Dedifferentiated amniotic fluid mesenchymal stem cell (primary cell): ENCODE data around the gene FHAD1.

Experiments used
- DNase-seq: peaks from one replicate; pipeline ENCODE4 v3.0.0-alpha.2; 2016; ENCODE audit errors: extremely low spot score

The FHAD1 gene

DNA sequence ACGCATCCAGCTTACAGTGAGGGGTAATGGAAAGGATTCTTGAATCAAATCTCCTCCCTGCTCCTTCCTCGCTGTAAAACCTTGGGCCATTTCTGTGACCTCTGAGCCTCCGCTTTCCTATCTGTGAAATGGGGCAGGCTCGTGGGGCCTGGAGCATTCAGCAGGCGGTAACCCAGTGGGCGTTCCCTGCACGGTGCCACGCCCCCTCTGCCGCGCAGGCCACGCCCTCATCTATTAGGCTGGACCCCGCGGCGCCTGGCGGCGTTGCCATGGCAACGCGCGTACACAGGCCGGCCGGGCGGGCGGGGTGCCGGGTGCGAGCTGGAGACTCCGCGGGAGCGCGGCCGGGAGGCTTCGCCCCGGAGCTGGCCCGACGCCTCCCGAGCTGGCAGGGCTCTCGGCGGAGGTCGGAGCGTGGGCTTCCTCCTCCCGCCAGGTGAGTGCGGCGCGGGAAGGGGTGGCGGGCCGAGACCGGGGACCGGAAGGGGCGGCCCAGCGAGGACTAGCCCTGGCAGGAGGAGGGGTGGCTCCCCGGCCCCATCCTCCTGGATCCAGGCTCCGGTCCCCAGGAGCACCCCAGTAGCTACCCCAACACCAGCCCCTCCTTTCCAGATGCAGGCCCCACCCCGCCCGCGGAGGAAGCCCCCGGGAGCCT is at the start of gene FHAD1:
Gene FHAD1, plus strand, starts transcription at position 264 of the 655 bp plus-strand sequence. CDS start 4,562 bp downstream, outside the sequence.
- DNase-seq: no peak

DNA sequence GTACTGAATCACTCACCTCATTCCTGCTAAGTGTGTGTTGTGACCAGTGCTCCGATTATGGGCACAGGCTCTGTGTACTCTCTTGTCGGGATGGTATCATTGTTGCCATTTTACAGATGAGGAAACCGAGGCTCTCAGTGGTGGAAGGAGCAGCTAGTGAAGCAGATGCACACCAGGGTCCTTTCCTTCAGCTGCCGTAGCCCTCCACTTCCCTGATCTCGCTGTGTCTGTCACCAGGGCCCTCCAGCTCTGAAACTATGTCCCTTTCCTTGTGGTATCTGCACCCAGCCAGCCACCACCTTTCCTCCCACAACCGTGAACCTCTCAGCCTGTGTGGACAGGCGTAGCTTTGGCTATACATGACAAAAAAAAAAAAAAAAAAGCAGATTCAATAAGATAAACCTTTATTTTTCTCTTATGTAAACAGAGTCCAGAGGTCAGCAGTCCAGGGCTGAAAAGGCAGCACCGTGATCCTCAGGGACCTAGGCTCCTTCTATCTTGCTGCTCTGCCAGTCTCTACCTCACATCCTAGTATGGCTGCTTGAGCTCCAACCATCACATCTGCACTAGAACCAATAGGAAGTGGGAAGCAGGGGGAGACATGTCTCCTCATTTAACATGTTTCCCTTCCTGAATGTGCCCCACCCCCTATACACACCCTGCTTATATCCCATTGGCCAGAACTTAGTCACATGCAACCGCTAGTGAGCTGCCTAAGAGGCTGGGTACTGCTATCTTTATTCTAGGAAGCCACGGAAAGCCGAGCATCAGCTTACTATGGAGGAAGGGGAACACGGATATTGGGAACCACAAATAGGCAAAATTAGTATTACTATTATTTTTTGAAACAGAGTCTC is 49.2 kb upstream of the FHAD1 start:
- no peak for DNase-seq

DNA sequence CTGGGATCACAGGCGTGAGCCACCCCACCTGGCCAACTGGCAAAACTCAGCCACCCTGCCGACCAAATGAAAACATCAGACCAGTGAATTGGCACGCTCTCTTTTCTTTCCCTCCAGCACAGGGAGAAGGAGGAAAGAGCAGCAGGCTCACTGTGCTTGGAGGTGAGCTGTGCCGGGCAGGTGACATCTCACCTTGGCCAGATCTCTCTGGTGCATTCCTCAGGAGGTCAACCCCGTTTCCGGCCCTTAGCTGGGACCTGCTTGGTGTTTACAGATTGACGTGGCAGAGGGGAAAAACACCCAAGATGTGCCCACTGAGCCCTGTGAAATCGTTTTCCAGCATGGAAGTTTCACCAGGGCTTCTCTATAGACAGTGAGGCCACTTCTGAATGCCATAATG is 48.3 kb upstream of the FHAD1 start:
- DNase-seq: no peak

DNA sequence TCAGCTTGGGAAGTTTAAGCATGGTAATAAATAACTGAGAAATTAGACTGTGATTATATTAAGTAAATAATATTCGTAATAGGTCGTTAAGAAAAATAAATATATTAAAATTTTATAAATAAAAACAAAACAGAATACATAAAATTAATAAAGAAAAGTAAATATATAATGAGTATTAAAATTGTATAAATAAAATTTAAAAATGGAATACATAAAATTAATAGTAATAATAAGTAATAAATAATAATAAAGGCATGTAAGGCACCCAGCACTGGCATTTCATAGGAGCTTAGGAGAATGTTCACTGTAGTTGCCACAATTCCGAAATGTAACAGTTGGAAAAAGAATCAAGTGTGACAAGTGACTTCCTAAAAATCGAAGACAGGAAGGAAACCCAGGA is 45.8 kb upstream of the FHAD1 start:
- DNase-seq: no peak

DNA sequence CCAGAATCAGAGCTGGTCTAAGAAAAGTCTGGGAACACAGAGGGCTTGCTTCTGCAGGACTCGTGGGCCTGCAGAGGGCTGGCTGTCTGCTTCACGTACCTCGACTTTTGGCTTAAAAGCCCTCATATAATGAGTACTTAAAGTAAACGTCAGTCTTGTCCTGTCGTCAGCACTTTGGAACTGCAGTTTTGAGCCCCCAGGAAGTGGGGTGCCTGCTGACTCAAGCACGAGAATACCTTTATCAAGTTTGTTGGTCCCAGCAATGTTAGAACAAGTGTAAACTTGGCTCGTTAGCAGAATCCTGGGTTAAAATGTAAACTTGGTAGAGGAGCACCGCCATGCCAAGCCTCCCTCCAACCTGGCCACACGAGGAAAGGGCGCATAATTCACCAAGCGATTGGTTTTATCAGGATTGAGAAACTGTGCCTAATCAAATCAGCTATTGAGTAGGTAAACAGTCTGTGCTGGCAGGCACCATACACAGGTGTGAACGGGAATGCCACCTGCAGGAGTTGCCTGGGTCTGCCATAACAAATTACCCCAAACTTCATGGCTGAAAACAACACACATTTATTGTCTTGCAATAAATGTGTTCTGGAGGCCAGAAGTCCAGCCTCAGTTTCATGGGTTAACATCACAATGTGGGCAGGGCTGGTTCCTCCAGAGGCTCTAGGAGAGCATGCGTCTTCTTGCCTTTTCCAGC is 45.0 kb upstream of the FHAD1 start:
- no peak for DNase-seq

DNA sequence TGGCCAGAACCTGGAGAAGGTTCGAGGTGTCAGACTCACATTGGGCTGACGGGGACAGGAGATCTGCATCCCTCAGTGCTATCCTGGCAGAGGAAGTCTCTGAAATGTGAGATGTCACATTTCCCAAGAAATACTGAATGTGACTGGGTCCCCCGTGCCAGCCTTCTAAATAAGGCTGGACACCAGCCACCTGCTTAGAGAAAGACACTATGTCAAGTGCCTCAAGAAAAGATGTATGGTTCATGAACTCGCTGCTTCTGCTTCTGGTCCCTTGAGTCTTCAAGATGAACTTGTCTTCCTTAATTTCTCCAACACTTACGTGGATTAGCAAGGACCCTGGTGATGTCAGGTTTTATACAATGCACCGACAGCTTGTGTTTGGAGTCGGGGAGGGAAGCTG is 42.1 kb upstream of the FHAD1 start:
- no peak for DNase-seq

DNA sequence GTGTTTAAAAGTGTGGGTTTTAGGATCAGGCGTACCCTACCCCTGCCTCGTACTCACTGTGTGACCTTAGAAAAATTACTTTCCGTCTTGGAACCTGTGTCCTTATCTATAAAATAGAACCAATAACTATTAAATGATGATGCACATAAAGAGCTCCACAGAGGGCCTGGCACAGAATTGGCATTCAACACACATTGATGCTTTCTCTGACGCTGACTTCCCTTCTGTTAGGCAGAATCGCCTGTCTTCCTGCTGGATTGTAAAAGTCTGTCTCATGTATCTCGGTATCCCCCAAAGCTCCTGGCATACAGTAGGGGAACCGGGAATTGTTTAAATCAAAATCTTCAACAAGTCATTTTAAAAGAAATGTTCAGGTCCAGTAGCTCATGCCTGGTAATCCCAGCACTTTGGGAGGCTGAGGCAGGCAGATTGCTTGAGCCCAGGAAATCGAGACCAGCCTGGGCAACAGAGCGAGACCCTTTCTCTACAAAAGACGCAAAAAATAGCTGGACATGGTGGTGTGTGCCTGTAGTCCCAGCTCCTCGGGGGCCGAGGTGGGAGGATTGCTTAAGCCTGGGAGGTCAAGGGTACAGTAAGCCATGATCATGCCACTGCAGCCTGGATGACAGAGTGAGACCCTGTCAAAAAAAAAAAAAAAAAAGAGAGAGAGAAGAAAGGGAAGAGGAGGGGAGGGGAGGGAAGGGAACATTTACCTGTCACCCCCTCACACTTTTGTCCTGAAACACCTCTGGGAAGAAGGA is 41.3 kb upstream of the FHAD1 start:
- no peak for DNase-seq

DNA sequence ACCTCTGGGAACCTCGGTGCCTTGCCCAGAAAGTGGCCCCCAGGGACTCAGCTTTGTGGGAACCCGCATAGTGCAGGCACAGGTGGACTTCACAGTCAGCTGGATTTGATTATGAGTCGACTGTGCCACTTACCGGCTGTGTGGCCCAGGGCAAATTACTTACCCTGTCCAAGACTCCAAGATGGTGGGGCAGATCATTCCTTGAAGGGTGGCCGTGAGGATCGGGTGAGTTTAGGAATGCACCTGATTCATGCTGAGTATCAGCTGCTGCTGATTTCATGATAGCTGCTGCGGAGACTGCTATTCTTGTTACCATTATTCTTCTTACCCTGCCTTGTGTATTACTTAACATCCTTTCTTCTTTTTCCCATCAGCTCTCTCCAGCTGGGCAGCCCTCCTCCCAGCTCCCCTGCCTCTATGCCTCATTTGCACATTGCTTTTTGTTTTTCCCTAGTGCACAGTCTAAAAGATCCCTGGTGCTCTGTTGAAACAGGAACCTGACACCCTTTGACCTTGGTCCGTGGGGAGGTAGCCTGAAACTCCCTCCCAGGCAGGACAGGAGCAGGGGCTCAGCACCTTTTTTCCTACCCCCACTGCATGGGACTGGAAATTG is 40.5 kb upstream of the FHAD1 start:
- no peak for DNase-seq

DNA sequence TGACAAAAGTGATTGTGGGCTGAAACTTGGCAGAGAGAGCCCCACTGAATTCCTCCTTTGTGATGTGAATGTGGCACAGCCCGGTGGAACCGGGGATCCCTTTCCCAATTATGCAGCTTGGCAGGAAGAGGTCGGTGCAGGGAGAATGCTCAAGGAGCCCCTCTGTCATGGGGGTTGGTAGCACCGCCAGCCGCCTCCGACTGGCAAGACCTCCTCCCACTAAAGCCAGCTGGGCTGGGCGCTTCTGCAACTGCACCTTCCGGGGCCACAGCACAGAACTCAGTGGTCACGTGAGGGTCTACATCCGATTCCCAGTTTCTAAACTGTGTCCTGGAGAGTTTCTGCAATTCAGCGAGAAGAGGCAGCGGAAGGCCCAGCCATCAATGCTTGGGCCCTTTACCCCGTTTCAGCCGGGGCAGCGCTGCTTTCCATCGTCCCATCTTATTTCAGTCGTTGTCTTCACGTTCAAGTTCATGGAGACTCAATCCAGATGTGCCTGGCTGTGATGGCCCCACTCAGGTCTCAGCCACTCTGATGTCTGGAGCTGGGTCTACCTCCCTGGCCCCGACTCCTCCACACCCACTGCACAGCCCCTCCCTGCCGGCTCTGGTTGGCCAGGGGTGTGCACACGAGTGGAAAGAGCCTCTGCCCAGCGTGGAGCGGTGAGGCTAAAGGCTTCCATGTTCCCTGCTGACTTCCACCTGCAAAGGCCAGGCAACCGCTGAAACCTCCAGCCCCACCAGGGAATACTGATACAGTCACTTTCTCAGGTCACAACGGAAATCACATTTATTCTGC is 39.8 kb upstream of the FHAD1 start:
- DNase-seq: no peak

DNA sequence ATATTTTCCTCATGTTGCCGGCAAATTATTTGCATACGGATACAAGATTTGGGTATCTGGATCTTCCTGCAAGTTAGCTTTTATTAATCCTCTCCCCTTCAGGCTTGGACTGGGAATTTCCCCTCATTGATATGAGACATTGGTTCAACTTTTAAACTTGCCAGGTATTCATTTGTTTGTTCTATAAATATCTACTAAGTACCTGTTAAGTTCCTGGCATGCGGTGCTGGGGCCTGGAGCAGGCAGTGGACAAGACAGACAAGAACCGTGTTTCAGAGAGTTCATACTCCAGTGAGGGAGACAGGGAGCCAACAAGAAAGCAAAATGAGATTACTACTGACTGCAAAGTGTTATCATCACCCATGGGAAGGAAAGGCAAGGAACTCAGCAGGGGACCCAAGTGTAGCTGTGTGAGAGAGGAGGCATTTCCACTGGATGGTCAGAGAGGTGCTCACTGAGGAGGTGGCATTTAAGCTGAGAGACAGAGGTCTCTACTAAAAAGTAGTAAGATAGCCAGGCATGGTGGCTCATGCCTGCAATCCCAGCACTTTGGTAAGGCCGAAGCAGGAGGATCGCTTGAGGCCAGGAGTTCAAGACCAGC is 39.1 kb upstream of the FHAD1 start:
- DNase-seq: no peak

DNA sequence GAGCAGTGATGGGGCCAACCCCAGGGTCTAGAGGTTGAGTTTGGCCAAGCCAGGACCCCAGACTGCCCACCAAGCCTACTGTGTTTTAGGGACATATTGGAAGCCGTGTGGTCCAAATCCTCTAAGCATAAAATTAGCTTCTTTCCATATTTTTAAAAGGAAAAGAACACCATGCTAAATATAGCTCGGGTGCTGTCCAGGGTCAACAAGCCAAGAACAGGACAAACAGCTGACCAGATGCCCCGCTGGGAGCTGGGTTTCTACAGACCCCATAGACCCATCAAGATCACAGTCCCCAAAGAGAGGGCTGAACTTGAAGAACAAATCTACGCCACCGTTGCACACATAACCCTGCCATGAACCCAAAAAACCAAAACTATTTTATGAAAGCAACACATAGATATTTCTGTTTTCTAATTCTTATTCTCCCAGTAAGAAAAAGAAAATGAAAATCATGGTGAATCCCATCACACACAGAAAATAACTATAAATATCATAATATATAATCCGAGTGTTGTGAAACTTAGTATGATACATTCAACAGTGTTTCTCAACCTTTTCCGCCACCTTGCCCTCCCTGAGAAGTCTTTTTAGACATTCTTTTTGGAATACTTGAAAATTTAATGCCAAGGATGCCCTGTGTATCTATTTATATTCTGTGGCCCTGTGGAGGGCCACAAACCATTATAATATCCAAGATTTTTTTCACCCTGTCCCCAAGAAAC is 36.2 kb upstream of the FHAD1 start:
- no peak for DNase-seq

DNA sequence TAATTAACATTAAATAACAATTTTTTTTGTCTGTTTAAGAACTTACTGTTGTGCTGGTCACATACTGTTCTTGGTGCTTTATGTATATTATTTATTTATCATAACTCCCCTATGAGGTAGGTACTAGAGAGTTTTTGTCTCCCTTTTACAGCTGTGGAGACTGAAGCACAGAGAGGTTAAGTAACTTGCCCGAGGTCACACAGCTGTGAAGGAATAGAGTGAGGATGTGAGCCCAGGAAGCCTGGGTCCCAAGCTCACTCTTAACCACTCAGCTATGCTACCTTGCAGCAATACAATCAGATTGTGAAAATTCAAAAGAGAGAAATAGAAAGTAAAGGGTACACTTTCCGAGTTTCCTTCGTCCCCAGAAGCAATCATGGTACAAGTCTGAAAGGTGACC is 35.6 kb upstream of the FHAD1 start:
- no peak for DNase-seq

DNA sequence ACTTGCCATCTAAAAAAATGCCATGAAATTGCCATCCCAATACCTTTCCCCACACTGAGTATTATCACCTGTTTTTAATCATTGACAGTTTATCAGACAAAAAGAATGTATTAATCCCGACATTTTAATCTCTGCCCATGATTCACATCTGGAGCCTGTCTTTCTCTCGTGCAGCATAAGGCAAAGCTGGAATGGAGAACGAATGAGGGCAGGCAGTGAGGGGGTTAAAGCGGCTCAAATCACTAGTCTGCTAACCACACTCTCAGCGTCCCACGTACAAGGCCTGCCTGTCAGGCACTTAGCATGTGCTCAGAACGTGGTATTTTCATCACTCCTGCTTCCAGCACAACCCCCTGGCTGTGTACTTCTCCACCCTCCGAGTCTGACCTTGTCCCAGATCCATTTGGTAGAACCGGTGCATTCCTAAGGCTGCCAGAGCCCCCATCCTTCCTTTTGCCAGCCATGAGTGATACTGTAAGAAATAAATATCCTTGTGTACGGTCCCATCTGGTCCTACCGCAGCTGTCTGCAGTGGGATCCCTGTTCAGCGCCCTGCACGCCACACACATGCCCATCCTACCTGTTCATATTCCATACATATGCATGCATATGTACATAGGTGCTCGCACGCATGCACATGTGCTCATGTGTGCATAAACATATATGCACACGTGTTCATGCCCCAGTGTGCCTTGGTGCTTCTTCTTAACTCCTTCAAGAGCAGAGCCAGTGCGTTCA is 34.6 kb upstream of the FHAD1 start:
- DNase-seq: no peak

DNA sequence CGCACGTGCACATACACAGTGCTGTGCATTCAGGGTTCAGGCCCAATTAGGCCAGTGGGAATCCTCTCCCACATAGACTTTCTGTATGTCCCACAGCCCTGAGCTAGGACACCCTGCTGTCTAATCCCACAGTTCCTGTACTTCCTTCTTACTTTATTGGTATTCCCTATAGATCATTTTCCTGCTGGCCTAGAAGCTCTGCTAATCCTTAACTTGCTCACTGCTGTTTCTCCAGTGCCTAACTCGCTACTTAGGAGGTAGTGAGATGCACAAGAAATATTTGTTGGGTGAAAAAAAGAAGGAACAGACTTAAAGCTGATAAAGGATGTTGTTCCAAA is 34.1 kb upstream of the FHAD1 start:
- DNase-seq: no peak

DNA sequence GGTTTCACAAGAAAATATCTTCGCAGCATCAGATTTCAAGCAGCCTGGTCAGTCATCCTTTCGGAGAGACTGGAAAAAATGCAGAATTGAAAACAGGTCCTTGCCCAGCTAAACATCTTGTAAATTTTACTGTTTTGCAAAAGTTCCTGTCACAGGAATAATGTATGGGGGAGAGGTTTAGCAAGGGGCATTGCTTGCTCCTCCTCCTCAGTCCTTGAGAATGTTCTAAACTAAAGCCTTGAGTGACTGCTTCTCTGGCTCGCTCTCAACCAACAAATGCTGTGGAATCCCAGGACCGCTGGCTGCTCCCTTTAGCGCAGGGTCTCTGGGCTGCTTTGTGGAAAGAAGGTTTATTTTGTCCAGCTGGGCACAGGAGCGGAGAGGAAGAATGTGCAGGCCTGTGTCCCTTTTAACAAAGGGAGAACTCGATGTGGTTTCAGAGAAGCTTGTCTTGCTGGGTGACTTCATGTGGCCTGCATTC is 33.6 kb upstream of the FHAD1 start:
- no peak for DNase-seq

DNA sequence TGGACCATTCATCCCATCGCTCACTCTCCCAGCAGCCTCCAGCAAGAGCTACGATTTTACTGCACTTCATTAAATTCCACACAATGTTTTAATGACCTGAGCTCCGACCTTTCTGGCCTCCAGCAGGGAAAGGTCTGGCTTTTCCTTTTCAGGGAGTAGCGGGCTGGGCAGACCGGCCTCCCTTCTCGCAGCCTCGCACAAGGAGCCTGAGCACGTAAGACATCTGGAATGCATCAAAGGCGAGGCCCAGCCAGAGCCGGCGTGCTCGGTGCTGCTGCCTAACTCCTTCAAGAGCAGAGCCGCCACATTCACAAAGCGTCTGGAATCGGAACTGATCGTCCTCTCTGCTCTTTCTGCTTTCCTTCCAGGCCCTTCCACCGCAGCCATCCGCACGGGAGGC is 32.5 kb upstream of the FHAD1 start:
- no peak for DNase-seq

DNA sequence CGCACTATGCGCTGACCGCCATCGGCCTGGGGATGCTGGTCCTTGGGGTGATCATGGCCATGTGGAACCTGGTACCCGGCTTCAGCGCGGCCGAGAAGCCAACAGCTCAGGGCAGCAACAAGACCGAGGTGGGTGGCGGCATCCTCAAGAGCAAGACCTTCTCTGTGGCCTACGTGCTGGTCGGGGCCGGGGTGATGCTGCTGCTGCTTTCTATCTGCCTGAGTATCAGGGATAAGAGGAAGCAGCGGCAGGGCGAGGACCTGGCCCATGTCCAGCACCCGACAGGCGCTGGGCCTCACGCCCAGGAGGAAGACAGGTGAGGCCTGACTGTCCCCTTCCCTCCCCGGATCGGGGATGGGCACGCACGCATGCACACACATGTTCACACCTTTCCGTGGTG is 31.9 kb upstream of the FHAD1 start:
- DNase-seq: no peak

DNA sequence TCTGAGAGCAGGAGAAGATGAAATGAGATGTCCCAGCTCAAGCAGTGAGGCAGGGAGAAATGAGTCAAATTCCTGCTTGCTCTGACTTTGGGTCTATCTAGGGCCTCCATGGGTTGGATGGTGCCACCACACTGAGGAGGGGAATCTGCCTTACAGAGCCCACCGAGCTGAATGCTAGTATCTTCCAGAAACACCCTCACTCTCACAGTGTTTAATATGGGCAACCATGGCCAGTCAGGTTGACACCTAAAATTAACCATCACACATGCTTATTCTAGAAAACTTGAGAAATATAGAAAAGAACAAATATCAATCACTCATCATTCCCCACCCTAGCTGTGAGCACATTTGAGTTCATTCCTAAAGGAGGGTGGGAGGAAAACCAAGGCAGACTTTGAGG is 29.4 kb upstream of the FHAD1 start:
- DNase-seq: no peak
